ENCODE data around the gene STXBP2. TPM values are rescaled to one million over a fixed set of nuclear protein-coding genes. Genes with fewer than 3 reads are reported as not detected.
A peak's percentile ranks its signal among the peaks of the same experiment; 100 is the strongest.

The STXBP2 gene
- total RNA-seq, 1 donor from 2014 or later = 97.7 TPM

DNA sequence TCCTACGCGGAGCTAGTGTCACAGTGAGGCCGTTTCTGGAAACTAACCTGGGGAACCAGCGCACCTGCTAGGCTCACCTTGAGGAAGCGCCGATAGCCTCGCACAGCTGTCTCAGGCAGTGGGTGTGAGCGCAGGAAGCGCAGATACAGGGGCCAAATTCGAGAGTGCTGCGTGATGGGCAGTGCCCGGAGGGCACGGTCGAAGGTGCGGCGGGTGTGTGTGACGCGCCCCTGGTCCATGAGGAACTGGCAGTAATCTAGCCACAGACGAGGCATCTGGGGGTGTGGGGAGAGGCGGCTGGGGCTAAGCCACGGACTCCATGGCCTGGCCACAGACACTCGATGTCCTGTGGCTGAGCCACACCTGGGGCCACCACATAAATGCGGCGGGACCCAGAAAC lies 9.7 kb upstream of the STXBP2 start:
- no peak overlapping the region for H3K27ac Mint-ChIP-seq
- H3K4me1 Mint-ChIP-seq = peaks cover 31% of the 10 kb centered on the region
- peaks cover 16% of the 10 kb centered on the region for H3K36me3 Mint-ChIP-seq
- no peaks in the 10 kb centered on the region for H3K27me3 Mint-ChIP-seq (ENCODE audit: low read depth)
- no peak for DNase-seq (ENCODE audit: low spot score in 2 of 2, unreplicated experiment in 2 of 2)
- TF ChIP-seq, protein P1, sequence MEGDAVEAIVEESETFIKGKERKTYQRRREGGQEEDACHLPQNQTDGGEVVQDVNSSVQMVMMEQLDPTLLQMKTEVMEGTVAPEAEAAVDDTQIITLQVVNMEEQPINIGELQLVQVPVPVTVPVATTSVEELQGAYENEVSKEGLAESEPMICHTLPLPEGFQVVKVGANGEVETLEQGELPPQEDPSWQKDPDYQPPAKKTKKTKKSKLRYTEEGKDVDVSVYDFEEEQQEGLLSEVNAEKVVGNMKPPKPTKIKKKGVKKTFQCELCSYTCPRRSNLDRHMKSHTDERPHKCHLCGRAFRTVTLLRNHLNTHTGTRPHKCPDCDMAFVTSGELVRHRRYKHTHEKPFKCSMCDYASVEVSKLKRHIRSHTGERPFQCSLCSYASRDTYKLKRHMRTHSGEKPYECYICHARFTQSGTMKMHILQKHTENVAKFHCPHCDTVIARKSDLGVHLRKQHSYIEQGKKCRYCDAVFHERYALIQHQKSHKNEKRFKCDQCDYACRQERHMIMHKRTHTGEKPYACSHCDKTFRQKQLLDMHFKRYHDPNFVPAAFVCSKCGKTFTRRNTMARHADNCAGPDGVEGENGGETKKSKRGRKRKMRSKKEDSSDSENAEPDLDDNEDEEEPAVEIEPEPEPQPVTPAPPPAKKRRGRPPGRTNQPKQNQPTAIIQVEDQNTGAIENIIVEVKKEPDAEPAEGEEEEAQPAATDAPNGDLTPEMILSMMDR (IDR thresholded peaks at IDR 0.05; ENCODE audit: unreplicated experiment) = no peak
- no peaks in the 10 kb centered on the region for H3K9me3 Mint-ChIP-seq
- peak overlapping the region; percentile 95 for H3K4me3 Mint-ChIP-seq

DNA sequence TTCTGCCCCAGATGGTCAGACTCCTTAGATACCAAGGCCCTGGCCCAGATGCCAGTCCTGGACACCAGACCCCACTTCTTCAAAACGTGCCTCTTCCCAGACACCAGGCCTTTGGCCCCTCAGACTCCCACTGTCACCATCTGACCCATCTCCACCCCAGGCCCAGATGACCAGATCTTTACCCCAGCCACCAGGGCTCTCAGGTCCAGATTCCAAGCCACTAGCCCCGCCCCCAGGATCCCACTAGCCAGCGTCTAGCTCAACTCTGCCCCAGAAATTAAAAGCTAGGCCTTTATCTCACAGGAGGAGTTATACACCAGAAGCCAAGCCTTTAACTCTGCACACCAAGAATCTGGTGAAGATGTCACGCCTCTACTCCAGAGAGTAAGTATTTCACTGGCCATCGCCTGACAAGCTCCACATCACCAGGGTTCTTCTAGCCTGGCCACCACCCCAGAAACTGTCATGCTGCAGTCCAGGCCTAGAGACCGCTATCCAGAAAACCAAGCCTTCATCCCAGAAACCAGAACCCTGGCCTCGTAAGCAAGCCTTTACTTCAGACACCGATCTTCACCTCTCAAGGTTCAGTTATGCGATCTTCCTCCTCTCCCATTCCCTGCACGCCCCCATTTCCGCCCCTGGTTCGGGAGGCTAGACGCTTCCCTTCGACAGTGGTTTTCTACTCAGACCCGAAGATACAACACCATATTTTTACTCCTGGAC lies 8.2 kb upstream of the STXBP2 start:
- H3K4me3 Mint-ChIP-seq = peak overlapping the region; percentile 95
- H3K27ac Mint-ChIP-seq = peak overlapping the region; percentile 99
- no peaks in the 10 kb centered on the region for H3K27me3 Mint-ChIP-seq (ENCODE audit: low read depth)
- TF ChIP-seq, protein P1 (IDR thresholded peaks at IDR 0.05; ENCODE audit: unreplicated experiment) = no peak
- H3K9me3 Mint-ChIP-seq = no peaks in the 10 kb centered on the region
- H3K4me1 Mint-ChIP-seq = peaks cover 31% of the 10 kb centered on the region
- DNase-seq (ENCODE audit: low spot score in 2 of 2, unreplicated experiment in 2 of 2) = no peak
- H3K36me3 Mint-ChIP-seq = peaks cover 9% of the 10 kb centered on the region

DNA sequence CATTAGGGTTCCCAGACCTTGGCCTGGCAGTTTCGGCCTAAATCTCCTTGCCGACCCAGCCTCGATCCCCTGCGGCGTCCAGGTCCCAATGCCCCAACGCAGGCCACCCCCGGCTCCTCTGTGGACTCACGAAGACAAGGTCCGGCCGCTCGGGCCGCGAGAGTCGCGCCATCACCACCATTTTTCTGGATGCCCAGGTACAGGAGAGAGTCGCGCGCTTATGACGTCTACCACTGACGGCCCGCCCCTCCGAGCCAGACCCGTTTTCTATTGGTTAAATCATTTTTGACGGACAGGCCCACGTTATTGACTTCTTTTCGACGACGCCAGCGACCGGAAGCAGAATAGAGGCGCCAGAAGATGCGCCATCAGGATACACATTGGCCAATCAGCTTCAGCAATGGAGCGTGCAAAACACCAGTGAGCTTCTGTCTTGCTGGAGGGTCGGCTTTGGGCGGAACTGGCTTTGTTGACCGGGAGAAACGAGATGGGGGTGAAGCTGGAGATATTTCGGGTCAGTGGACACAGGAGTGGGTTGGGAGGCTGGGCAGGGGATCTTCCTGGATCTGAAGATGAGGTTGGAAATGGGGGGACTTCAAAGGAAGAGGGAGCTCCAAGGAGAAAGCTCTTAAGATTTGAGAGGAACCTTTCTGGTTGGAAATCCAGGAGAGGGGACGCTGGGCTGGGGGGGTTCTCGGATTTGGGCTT lies 7.4 kb upstream of the STXBP2 start, which contains the start of the genes PET100 and XAB2:
Gene PET100, plus strand, starts transcription at position 447 of the 708 bp plus-strand sequence. Its CDS starts 41 bp downstream, at position 488.
Gene XAB2, minus strand, starts transcription at position 199 of the 708 bp plus-strand sequence. Its CDS starts 18 bp downstream, at position 181.
- Mint-ChIP-seq H3K4me1 (peaks cover 31% of the 10 kb centered on the region), H3K9me3 (no peaks in the 10 kb centered on the region)

DNA sequence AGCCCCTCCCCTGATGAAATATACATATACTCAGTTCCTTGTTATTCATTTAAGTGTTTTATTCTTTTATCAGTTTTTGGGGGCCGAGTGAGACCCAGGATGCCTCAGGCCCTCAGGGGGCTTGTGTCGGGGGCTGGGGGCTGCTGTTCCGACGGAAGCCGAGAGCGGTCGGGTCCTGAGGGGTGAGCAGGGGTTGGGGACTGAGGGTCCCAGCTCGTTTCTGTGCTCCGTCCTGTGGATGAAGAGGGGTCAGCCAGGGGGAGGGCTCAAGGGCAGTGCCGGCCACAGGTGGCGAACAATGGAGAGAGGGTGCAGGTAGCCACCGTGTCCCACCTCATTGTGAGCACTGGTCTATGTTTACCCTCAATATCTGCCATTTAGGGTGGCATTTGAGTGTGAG lies 5.3 kb upstream of the STXBP2 start:
- Mint-ChIP-seq H3K36me3 (peaks cover 8% of the 10 kb centered on the region), H3K4me1 (peaks cover 33% of the 10 kb centered on the region), H3K27ac (no peak overlapping the region), H3K9me3 (no peaks in the 10 kb centered on the region), H3K4me3 (peak overlapping the region; percentile 44), H3K27me3 (ENCODE audit: low read depth) (peaks cover 17% of the 10 kb centered on the region)
- no peak for DNase-seq (ENCODE audit: low spot score in 2 of 2, unreplicated experiment in 2 of 2)
- TF ChIP-seq, protein P1 (IDR thresholded peaks at IDR 0.05; ENCODE audit: unreplicated experiment) = no peak

More for the DNA sequence above, 7.4 kb upstream of the STXBP2 start, which contains the start of the genes PET100 and XAB2:
- no peaks in the 10 kb centered on the region for H3K27me3 Mint-ChIP-seq (ENCODE audit: low read depth)
- H3K4me3 Mint-ChIP-seq = peak within 1 kb of the TSS; percentile 95
- DNase-seq (ENCODE audit: low spot score in 2 of 2, unreplicated experiment in 2 of 2) = peak; percentile 91 to 97
- TF ChIP-seq, protein P1 (IDR thresholded peaks at IDR 0.05; ENCODE audit: unreplicated experiment) = no peak
- peak within 1 kb of the TSS; percentile 99 for H3K27ac Mint-ChIP-seq
- H3K36me3 Mint-ChIP-seq = peaks cover 8% of the 10 kb centered on the region

DNA sequence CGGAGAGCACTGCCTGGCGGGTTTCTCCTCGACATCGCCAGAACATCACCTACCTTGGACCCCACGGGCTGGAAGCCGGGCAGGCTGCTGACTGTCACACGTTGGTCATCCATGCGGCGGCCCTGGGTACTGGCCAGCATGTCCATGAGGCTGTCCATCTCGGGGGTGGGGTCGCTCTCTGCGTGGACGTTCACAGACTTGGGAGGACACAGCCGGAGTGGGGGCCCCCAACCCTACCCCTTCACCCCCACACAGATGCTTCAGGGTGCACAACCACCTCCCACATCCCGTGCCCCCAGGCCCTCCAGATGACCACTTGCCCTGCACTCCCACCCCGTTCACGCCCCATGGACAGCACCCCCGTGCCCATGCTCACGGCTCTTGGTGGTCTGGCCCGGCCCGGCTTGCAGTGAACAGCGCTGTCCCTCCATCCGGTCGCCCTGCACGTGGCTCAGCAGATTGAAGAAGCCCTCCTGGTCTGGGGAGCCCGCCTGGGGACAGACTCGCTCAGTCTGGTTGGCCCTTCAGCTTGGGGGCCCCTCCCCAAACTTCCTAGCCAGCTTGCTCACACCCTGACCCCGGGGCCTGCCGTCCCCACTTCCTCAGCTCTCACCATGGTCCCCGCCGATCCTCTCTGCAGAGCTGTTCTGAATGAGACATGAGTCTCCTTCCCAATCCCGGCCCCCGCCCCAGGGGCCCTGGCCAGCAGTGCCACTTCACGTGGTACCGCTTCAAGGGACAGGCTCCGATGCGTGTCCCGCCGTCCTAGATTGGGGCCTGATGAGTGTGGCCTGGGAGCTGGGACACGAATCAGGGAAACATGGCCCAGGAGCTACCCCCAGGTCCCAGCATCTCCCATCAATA lies 4.3 kb upstream of the STXBP2 start:
- Mint-ChIP-seq H3K4me1 (peaks cover 33% of the 10 kb centered on the region), H3K4me3 (peak overlapping the region; percentile 28), H3K36me3 (peaks cover 4% of the 10 kb centered on the region), H3K9me3 (no peaks in the 10 kb centered on the region), H3K27ac (no peak overlapping the region), H3K27me3 (ENCODE audit: low read depth) (peaks cover 23% of the 10 kb centered on the region)
- DNase-seq (ENCODE audit: low spot score in 2 of 2, unreplicated experiment in 2 of 2) = no peak
- TF ChIP-seq, protein P1 (IDR thresholded peaks at IDR 0.05; ENCODE audit: unreplicated experiment) = no peak
